ENCODE measurements around the gene MRS2.

GRCh38 chr6:24429146-24429545 is 26.4 kb downstream of the MRS2 start:
- no peak for TF ChIP-seq EP300 (IDR thresholded peaks at IDR 0.05)
- TF ChIP-seq, protein P1, sequence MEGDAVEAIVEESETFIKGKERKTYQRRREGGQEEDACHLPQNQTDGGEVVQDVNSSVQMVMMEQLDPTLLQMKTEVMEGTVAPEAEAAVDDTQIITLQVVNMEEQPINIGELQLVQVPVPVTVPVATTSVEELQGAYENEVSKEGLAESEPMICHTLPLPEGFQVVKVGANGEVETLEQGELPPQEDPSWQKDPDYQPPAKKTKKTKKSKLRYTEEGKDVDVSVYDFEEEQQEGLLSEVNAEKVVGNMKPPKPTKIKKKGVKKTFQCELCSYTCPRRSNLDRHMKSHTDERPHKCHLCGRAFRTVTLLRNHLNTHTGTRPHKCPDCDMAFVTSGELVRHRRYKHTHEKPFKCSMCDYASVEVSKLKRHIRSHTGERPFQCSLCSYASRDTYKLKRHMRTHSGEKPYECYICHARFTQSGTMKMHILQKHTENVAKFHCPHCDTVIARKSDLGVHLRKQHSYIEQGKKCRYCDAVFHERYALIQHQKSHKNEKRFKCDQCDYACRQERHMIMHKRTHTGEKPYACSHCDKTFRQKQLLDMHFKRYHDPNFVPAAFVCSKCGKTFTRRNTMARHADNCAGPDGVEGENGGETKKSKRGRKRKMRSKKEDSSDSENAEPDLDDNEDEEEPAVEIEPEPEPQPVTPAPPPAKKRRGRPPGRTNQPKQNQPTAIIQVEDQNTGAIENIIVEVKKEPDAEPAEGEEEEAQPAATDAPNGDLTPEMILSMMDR (IDR thresholded peaks at IDR 0.05) = no peak
